ENCODE measurements around the gene C4orf50. TPM values are rescaled to one million over a fixed set of nuclear protein-coding genes. Genes with fewer than 3 reads are reported as not detected.

The C4orf50 gene
- total RNA-seq, 1 donor from 2014 or later: 0.05 TPM

DNA sequence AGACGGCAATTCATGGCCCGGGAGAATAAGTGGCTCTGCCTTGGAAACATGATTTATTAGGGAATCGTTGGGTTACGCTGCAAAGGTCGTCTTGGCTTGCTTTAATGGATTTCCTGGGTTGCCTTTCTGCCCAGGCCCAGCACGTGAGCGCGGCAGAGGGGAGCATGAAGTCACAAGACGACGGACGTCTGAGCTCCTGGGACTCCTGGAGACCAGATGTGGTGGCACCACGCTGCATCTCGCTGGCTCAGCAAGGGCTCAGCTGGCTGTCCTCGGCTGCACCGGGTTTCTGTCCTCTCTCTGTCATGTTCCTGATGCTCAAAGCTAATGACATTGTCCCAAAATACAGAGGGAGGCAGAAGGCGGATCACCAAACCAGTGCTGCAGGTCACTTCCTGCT is 61.2 kb downstream of the C4orf50 start:
- DNase-seq (ENCODE audit: low spot score): no peak
- no peak overlapping the region for H3K4me3 Mint-ChIP-seq (ENCODE audit: unreplicated experiment)
- no peaks in the 10 kb centered on the region for H3K9me3 Mint-ChIP-seq (ENCODE audit: unreplicated experiment)
- H3K36me3 Mint-ChIP-seq (ENCODE audit: low read depth, unreplicated experiment): no peaks in the 10 kb centered on the region
- no peaks in the 10 kb centered on the region for H3K4me1 Mint-ChIP-seq (ENCODE audit: unreplicated experiment)
- TF ChIP-seq, protein P1, sequence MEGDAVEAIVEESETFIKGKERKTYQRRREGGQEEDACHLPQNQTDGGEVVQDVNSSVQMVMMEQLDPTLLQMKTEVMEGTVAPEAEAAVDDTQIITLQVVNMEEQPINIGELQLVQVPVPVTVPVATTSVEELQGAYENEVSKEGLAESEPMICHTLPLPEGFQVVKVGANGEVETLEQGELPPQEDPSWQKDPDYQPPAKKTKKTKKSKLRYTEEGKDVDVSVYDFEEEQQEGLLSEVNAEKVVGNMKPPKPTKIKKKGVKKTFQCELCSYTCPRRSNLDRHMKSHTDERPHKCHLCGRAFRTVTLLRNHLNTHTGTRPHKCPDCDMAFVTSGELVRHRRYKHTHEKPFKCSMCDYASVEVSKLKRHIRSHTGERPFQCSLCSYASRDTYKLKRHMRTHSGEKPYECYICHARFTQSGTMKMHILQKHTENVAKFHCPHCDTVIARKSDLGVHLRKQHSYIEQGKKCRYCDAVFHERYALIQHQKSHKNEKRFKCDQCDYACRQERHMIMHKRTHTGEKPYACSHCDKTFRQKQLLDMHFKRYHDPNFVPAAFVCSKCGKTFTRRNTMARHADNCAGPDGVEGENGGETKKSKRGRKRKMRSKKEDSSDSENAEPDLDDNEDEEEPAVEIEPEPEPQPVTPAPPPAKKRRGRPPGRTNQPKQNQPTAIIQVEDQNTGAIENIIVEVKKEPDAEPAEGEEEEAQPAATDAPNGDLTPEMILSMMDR (IDR thresholded peaks at IDR 0.05; ENCODE audit: unreplicated experiment): no peak
- H3K27me3 Mint-ChIP-seq (ENCODE audit: unreplicated experiment): peaks cover 5% of the 10 kb centered on the region
- H3K27ac Mint-ChIP-seq (ENCODE audit: unreplicated experiment): no peak overlapping the region

DNA sequence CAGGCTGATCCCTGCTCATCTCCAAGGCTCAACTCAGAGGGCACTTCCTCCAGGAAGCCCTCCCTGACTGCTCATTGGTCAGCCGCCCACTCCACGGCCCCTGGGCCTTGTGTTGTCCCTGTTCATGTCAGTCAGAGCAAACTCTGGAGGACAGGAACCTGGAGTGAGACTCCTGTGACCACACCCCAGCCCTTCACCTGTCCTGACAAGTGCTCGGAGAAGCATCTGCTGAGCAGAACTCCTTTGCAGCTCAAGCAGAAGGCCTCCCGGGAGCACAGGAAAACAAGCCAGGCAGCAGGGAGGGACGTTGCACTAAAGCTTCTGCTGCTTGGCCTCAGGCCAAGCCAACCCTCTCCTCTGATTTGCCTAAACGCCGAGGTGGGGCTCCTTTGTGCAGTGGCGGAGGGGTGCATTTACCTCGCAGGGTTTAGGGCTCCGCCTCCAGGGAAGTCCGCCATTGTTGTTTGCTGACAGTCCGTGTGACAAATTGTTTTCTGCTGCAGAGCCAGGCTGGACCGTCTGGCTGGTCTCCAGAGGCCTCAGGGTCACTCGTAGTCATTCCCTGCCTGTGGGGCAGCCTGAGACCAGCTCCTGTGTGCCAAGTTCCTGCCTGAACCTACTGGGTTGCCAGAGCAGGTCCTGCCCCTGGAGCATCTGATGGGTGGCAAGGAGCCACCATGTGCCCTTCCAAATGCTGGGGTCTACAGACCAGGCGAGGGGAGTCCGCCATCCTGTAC is 61.8 kb downstream of the C4orf50 start:
- Mint-ChIP-seq H3K36me3 (ENCODE audit: low read depth, unreplicated experiment) (no peaks in the 10 kb centered on the region), H3K27ac (ENCODE audit: unreplicated experiment) (no peak overlapping the region), H3K9me3 (ENCODE audit: unreplicated experiment) (no peaks in the 10 kb centered on the region), H3K4me3 (ENCODE audit: unreplicated experiment) (no peak overlapping the region), H3K4me1 (ENCODE audit: unreplicated experiment) (no peaks in the 10 kb centered on the region), H3K27me3 (ENCODE audit: unreplicated experiment) (peaks cover 5% of the 10 kb centered on the region)
- DNase-seq (ENCODE audit: low spot score): no peak
- TF ChIP-seq, protein P1 (IDR thresholded peaks at IDR 0.05; ENCODE audit: unreplicated experiment): no peak

DNA sequence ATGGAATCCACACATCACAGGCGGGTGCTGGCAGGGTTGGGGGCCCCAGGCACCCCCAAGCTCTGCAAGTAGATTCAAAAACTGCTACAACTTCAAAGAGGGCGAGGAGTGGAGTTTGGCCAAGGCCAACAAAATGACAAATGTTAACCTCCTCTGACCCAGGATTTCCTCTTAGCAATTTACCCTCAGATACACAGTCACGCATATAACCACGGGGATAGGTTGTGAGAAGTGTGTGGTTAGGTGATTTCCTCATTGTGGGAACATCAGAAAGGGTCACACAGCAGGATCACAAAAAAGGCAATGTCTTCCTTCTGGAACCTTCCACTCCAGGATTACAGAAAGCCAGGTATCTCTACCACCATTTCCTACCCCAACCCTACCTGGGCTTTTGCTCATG is 62.4 kb downstream of the C4orf50 start:
- TF ChIP-seq, protein P1 (IDR thresholded peaks at IDR 0.05; ENCODE audit: unreplicated experiment): no peak
- peaks cover 5% of the 10 kb centered on the region for H3K27me3 Mint-ChIP-seq (ENCODE audit: unreplicated experiment)
- no peak overlapping the region for H3K4me3 Mint-ChIP-seq (ENCODE audit: unreplicated experiment)
- H3K27ac Mint-ChIP-seq (ENCODE audit: unreplicated experiment): no peak overlapping the region
- H3K9me3 Mint-ChIP-seq (ENCODE audit: unreplicated experiment): no peaks in the 10 kb centered on the region
- H3K36me3 Mint-ChIP-seq (ENCODE audit: low read depth, unreplicated experiment): no peaks in the 10 kb centered on the region
- no peaks in the 10 kb centered on the region for H3K4me1 Mint-ChIP-seq (ENCODE audit: unreplicated experiment)
- DNase-seq (ENCODE audit: low spot score): no peak

DNA sequence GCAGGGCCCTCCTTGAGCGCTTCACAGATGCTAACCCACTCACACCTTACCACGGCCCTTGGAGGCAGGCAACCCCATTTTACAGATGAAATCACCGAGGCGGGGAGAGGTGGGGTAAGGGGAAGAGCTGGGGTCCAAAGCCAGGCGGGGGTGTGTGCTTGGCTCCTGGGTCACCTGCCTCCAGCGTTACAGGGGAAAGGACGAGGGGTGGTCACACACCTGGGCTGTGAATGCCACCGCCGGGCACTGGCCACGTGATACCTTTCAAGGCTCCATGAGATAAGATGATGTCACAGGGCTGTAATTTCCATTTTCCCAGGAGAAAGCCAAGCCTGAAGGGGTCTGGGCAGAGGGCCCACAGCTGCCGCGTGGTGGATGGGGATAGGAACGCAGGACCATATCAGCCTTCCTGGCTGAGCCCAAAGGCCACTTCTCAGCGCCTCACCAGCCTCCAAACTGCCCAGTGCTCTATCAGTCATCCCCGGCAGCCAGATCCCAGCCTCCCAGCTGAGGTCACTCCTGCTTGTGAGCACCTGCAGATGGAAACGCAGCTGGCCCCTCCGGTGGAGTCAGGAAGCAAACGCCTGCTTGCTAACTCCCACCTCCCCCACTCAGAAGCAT is 62.9 kb downstream of the C4orf50 start:
- TF ChIP-seq, protein P1 (IDR thresholded peaks at IDR 0.05; ENCODE audit: unreplicated experiment): no peak
- Mint-ChIP-seq H3K4me3 (ENCODE audit: unreplicated experiment) (no peak overlapping the region), H3K27ac (ENCODE audit: unreplicated experiment) (no peak overlapping the region), H3K36me3 (ENCODE audit: low read depth, unreplicated experiment) (no peaks in the 10 kb centered on the region), H3K4me1 (ENCODE audit: unreplicated experiment) (no peaks in the 10 kb centered on the region), H3K9me3 (ENCODE audit: unreplicated experiment) (no peaks in the 10 kb centered on the region), H3K27me3 (ENCODE audit: unreplicated experiment) (peaks cover 5% of the 10 kb centered on the region)
- no peak for DNase-seq (ENCODE audit: low spot score)
